Peyer's patch (tissue), 4 donors: ENCODE measurements around the gene SCRT2. TPM values are rescaled to one million over a fixed set of nuclear protein-coding genes. Genes with fewer than 3 reads are reported as not detected.
"Not testable (repeated sequence)": the region's sequence is repeated elsewhere in the genome, so short reads cannot be mapped to it uniquely, and the experiment has no call there.

ENCODE experiments used
- DNase-seq, 3 donors: peaks; one replicate each; pipeline ENCODE4 v3.0.0-alpha.2; 2017 to 2019
- H3K27ac ChIP-seq, 4 donors: fragments of 200-600 bp; sonication (generic); one replicate each; pipeline ENCODE4 v1.5.1; 2016 to 2019
- H3K27me3 ChIP-seq, 2 donors: fragments of 200-600 bp; sonication (generic); one replicate each; pipeline ENCODE4 v1.5.1; 2019
- H3K36me3 ChIP-seq, 3 donors: fragments of 200-600 bp; sonication (generic); one replicate each; pipeline ENCODE4 v1.5.1; 2016 to 2019
- H3K4me1 ChIP-seq, 4 donors: fragments of 200-600 bp; sonication (generic); one replicate each; pipeline ENCODE4 v1.5.1; 2016 to 2019
- H3K4me3 ChIP-seq, 4 donors: fragments of 200-600 bp; sonication (generic); 1 replicate in 3 of 4; 2 replicates in 1 of 4; pipeline ENCODE4 v1.5.1; 2016 to 2019; ENCODE audit warnings: mild to moderate bottlenecking in 1 of 4
- H3K9me3 ChIP-seq, 4 donors: fragments of 200-600 bp; sonication (generic); one replicate each; pipeline ENCODE4 v1.5.1; 2016 to 2019; ENCODE audit warnings: mild to moderate bottlenecking in 1 of 4
- CTCF ChIP-seq, 6 experiments: fragments of 450-650 bp in 4 of 6; fragments of 200-600 bp in 2 of 6; sonication (generic) in 1 of 6; IDR thresholded peaks; one replicate each; pipeline ENCODE4 v1.5.1; 2017 to 2019; ENCODE audit warnings: antibody characterized with exemption in 6 of 6, mild to moderate bottlenecking in 3 of 6, moderate library complexity in 1 of 6
- POLR2A ChIP-seq, 2 donors: fragments of 450-650 bp; IDR thresholded peaks; one replicate each; pipeline ENCODE4 v1.5.1; 2017; ENCODE audit warnings: antibody characterized with exemption in 2 of 2, mild to moderate bottlenecking in 2 of 2, moderate library complexity in 2 of 2
- total RNA-seq, 4 donors: library from RNA; depleted of rRNA; stranded (reverse); fragments of >200 nt; gene quantifications; one replicate each; pipeline ENCODE4 v1.1.0, GENCODE V29; 2016

The SCRT2 gene
- total RNA-seq, result not detected

- Histone ChIP-seq H3K27me3 (peaks cover 0 to 15% of the 10 kb centered on the region in 2 donors), H3K9me3 (no peaks in the 10 kb centered on the region), H3K36me3 (no peaks in the 10 kb centered on the region), H3K4me3 (peak within 1 kb of the TSS in 1 of 4 donors; percentile 26), H3K4me1 (peaks cover 0 to 14% (median 8%) of the 10 kb centered on the region in 4 donors), H3K27ac (no peak within 1 kb of the TSS)
- no peak for TF ChIP-seq CTCF (IDR thresholded peaks at IDR 0.05)
- TF ChIP-seq POLR2A (IDR thresholded peaks at IDR 0.05), result no peak
- DNase-seq, result peak; percentile 25 to 85 (median 81)
These were observed at the start of gene SCRT2 for GRCh38 chr20:675453-676314. Gene SCRT2, minus strand, starts transcription at chr20:675802. Its CDS starts 201 bp downstream, at chr20:675601.

- DNase-seq, H3K9me3 ChIP-seq, H3K4me3 ChIP-seq, H3K4me1 ChIP-seq, H3K27ac ChIP-seq, H3K36me3 ChIP-seq: not testable (repeated sequence)
- peaks cover 0 to 18% of the 10 kb centered on the region in 2 donors for H3K27me3 ChIP-seq
These were observed 49.2 kb upstream of the SCRT2 start for GRCh38 chr20:724797-725196.

GRCh38 chr20:723756-724155 lies 48.2 kb upstream of the SCRT2 start:
- peaks cover 0 to 15% of the 10 kb centered on the region in 2 donors for H3K27me3 ChIP-seq

GRCh38 chr20:722822-723644 lies 47.4 kb upstream of the SCRT2 start:
- Histone ChIP-seq H3K4me1 (peaks cover 0 to 3% (median under 1%) of the 10 kb centered on the region in 4 donors), H3K9me3 (no peaks in the 10 kb centered on the region), H3K4me3 (no peak overlapping the region), H3K27ac (no peak overlapping the region), H3K36me3 (no peaks in the 10 kb centered on the region), H3K27me3 (peaks cover 0 to 7% of the 10 kb centered on the region in 2 donors)
- no peak for DNase-seq
- TF ChIP-seq POLR2A (IDR thresholded peaks at IDR 0.05), result no peak
- no peak for TF ChIP-seq CTCF (IDR thresholded peaks at IDR 0.05)

More at GRCh38 chr20:723756-724155, 48.2 kb upstream of the SCRT2 start:
- Histone ChIP-seq H3K4me3 (no peak overlapping the region), H3K4me1 (peaks cover 0 to 9% (median 3%) of the 10 kb centered on the region in 4 donors), H3K9me3 (no peaks in the 10 kb centered on the region), H3K36me3 (no peaks in the 10 kb centered on the region), H3K27ac (no peak overlapping the region)
- DNase-seq, result no peak
- no peak for TF ChIP-seq POLR2A (IDR thresholded peaks at IDR 0.05)
- no peak for TF ChIP-seq CTCF (IDR thresholded peaks at IDR 0.05)

- Histone ChIP-seq H3K9me3 (no peaks in the 10 kb centered on the region), H3K4me1 (no peaks in the 10 kb centered on the region), H3K36me3 (no peaks in the 10 kb centered on the region), H3K27me3 (peaks cover 0 to 2% of the 10 kb centered on the region in 2 donors), H3K4me3 (no peak overlapping the region), H3K27ac (no peak overlapping the region)
- TF ChIP-seq POLR2A (IDR thresholded peaks at IDR 0.05), result no peak
- TF ChIP-seq CTCF (IDR thresholded peaks at IDR 0.05), result no peak
- DNase-seq, result peak in 1 of 3 donors; percentile 19
These were observed 46.3 kb upstream of the SCRT2 start for GRCh38 chr20:721876-722275.

GRCh38 chr20:719816-720215 lies 44.2 kb upstream of the SCRT2 start:
- Histone ChIP-seq H3K9me3 (no peaks in the 10 kb centered on the region), H3K36me3 (no peaks in the 10 kb centered on the region), H3K4me1 (no peaks in the 10 kb centered on the region), H3K4me3 (no peak overlapping the region), H3K27me3 (no peaks in the 10 kb centered on the region), H3K27ac (no peak overlapping the region)
- TF ChIP-seq CTCF (IDR thresholded peaks at IDR 0.05), result no peak
- no peak for TF ChIP-seq POLR2A (IDR thresholded peaks at IDR 0.05)
- DNase-seq, result no peak
